Osteoblast (primary cell): ENCODE measurements around the gene GCK. TPM values are rescaled to one million over a fixed set of nuclear protein-coding genes. Genes with fewer than 3 reads are reported as not detected.
A peak's percentile ranks its signal among the peaks of the same experiment; 100 is the strongest.

Source experiments
- DNase-seq: peaks from one replicate; pipeline ENCODE4 v3.0.0; 2011; ENCODE audit warnings: low spot score, mixed read lengths; ENCODE audit not compliant: insufficient read length; ENCODE audit errors: missing footprints
- H2AFZ ChIP-seq: 2 replicates; pipeline ENCODE4 v1.6.0; 2011; ENCODE audit warnings: mild to moderate bottlenecking, low read length
- H3K27ac ChIP-seq: 2 replicates; pipeline ENCODE4 v1.5.1; 2011; ENCODE audit warnings: mild to moderate bottlenecking, low read depth, low read length, moderate library complexity
- H3K27me3 ChIP-seq: 2 replicates; pipeline ENCODE4 v1.6.0; 2012; ENCODE audit warnings: mild to moderate bottlenecking, control low read depth, inconsistent platforms, low read length, moderate library complexity; ENCODE audit not compliant: insufficient read depth
- H3K36me3 ChIP-seq: 2 replicates; pipeline ENCODE4 v1.5.1; 2011; ENCODE audit warnings: mild to moderate bottlenecking, low read length, control low read depth, moderate library complexity; ENCODE audit not compliant: insufficient read depth
- H3K4me1 ChIP-seq: 2 replicates; pipeline ENCODE4 v1.5.1; 2011; ENCODE audit warnings: mild to moderate bottlenecking, low read length, control low read depth, moderate library complexity; ENCODE audit not compliant: insufficient read depth
- H3K4me2 ChIP-seq: 2 replicates; pipeline ENCODE4 v1.6.0; 2011; ENCODE audit warnings: mild to moderate bottlenecking, low read length; ENCODE audit not compliant: insufficient read depth
- H3K4me3 ChIP-seq: fragments of 200-600 bp; sonication (generic); 3 replicates; pipeline ENCODE4 v1.5.1; 2012; ENCODE audit warnings: mild to moderate bottlenecking, low read length, inconsistent platforms; ENCODE audit not compliant: insufficient read depth
- H3K79me2 ChIP-seq: 2 replicates; pipeline ENCODE4 v1.6.0; 2012; ENCODE audit warnings: mild to moderate bottlenecking, low read length, control low read depth, inconsistent platforms; ENCODE audit not compliant: insufficient read depth
- H3K9me3 ChIP-seq: 2 replicates; pipeline ENCODE4 v1.5.1; 2011; ENCODE audit warnings: low read depth, low read length, control low read depth
- H4K20me1 ChIP-seq: 2 replicates; pipeline ENCODE4 v1.6.0; 2012; ENCODE audit warnings: mild to moderate bottlenecking, low read length, control low read depth; ENCODE audit not compliant: insufficient read depth
- total RNA-seq: library from RNA; depleted of rRNA; stranded (reverse); fragments of >200 nt; gene quantifications from 2 replicates; pipeline ENCODE4 v1.2.3, GENCODE V29; 2012
- TF ChIP-seq, protein P1 (sequence below): IDR thresholded peaks from 2 replicates; pipeline ENCODE4 v1.5.1; 2011; ENCODE audit warnings: mild to moderate bottlenecking, low read depth, low read length, moderate library complexity; ENCODE audit errors: extremely low read depth

The GCK gene
- total RNA-seq, 1 donor = not detected

GRCh38 chr7:44112997-44113763 lies 76.1 kb downstream of the GCK start:
- Histone ChIP-seq H3K4me2 (no peak overlapping the region), H3K79me2 (peaks cover 24% of the 10 kb centered on the region), H3K4me3 (no peak overlapping the region), H3K36me3 (peaks cover 66% of the 10 kb centered on the region), H3K9me3 (no peaks in the 10 kb centered on the region), H4K20me1 (peaks cover 37% of the 10 kb centered on the region), H2AFZ (no peak overlapping the region), H3K27me3 (no peaks in the 10 kb centered on the region), H3K4me1 (no peaks in the 10 kb centered on the region), H3K27ac (no peak overlapping the region)
- TF ChIP-seq, protein P1, sequence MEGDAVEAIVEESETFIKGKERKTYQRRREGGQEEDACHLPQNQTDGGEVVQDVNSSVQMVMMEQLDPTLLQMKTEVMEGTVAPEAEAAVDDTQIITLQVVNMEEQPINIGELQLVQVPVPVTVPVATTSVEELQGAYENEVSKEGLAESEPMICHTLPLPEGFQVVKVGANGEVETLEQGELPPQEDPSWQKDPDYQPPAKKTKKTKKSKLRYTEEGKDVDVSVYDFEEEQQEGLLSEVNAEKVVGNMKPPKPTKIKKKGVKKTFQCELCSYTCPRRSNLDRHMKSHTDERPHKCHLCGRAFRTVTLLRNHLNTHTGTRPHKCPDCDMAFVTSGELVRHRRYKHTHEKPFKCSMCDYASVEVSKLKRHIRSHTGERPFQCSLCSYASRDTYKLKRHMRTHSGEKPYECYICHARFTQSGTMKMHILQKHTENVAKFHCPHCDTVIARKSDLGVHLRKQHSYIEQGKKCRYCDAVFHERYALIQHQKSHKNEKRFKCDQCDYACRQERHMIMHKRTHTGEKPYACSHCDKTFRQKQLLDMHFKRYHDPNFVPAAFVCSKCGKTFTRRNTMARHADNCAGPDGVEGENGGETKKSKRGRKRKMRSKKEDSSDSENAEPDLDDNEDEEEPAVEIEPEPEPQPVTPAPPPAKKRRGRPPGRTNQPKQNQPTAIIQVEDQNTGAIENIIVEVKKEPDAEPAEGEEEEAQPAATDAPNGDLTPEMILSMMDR = no peak
- DNase-seq = peak; percentile 83

GRCh38 chr7:44112231-44112996 lies 76.8 kb downstream of the GCK start:
- H3K79me2 ChIP-seq = peaks cover 28% of the 10 kb centered on the region
- peak; percentile 74 for DNase-seq
- H2AFZ ChIP-seq = no peak overlapping the region
- TF ChIP-seq, protein P1 = no peak
- no peak overlapping the region for H3K4me2 ChIP-seq
- no peaks in the 10 kb centered on the region for H3K27me3 ChIP-seq
- H4K20me1 ChIP-seq = peaks cover 41% of the 10 kb centered on the region
- H3K4me1 ChIP-seq = no peaks in the 10 kb centered on the region
- peaks cover 71% of the 10 kb centered on the region for H3K36me3 ChIP-seq
- H3K9me3 ChIP-seq = no peaks in the 10 kb centered on the region
- no peak overlapping the region for H3K27ac ChIP-seq
- no peak overlapping the region for H3K4me3 ChIP-seq

- peaks cover 47% of the 10 kb centered on the region for H4K20me1 ChIP-seq
- TF ChIP-seq, protein P1 = no peak
Measured at GRCh38 chr7:44111761-44112160, 77.5 kb downstream of the GCK start.

More at GRCh38 chr7:44111761-44112160, 77.5 kb downstream of the GCK start:
- DNase-seq = peak; percentile 87
- Histone ChIP-seq H2AFZ (no peak overlapping the region), H3K79me2 (peaks cover 34% of the 10 kb centered on the region), H3K27me3 (no peaks in the 10 kb centered on the region), H3K4me3 (no peak overlapping the region), H3K9me3 (no peaks in the 10 kb centered on the region), H3K4me1 (peaks cover 3% of the 10 kb centered on the region), H3K27ac (no peak overlapping the region), H3K36me3 (peaks cover 77% of the 10 kb centered on the region), H3K4me2 (no peak overlapping the region)
